ENCODE results near the gene SERPIND1. TPM values are rescaled to one million over a fixed set of nuclear protein-coding genes. Genes with fewer than 3 reads are reported as not detected.
"Not testable (repeated sequence)": the region's sequence is repeated elsewhere in the genome, so short reads cannot be mapped to it uniquely, and the experiment has no call there.

Gene SERPIND1
- total RNA-seq, 6 donors from 2014 or later: 0.57 to 2.6 (median 0.76) TPM; not detected in 2

DNA sequence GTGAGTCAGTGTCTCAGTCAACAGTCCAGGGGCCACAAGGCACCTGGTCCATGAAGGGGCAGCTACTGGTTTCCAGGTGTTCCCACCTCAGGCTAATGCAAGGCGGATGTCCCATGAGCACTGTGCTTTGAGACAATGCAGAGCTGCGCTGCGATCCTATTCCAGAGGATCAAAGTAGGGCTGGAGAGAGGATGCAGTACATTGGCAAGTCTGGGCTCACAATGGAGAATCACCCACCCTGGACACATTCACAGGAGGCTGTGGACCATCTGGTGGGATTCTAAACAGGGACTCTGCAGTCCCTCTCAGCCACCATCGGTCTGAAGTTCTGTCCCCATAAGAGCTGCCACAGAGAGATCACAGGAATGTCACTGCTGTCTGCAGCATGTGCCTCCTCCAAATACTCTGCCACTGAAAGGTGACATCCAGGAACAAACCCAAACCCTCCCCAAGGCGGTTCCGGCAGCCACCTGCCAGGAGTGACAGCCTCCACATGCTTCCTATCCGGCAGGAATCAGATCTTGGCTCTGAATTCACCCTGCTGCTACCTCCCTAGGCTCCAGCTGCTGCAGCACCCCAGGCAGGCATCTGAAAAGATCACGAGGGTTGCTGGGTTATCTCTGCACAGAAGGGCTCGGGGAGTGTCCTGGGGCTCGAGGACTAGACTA lies 45.3 kb upstream of the SERPIND1 start:
- Histone ChIP-seq H3K9me3 (no peaks in the 10 kb centered on the region), H3K4me3 (no peak overlapping the region), H3K4me1 (no peaks in the 10 kb centered on the region), H3K27ac (no peak overlapping the region), H3K36me3 (peaks cover 21 to 84% (median 59%) of the 10 kb centered on the region in 4 donors), H3K27me3 (no peaks in the 10 kb centered on the region)
- DNase-seq: no peak
- ATAC-seq (ENCODE audit: low FRiP score in 2 of 2): no peak
- 80 to 95% methylated on average over 1 to 8 of the region's 10 CpGs for WGBS, 2 donors
- TF ChIP-seq, protein P1, sequence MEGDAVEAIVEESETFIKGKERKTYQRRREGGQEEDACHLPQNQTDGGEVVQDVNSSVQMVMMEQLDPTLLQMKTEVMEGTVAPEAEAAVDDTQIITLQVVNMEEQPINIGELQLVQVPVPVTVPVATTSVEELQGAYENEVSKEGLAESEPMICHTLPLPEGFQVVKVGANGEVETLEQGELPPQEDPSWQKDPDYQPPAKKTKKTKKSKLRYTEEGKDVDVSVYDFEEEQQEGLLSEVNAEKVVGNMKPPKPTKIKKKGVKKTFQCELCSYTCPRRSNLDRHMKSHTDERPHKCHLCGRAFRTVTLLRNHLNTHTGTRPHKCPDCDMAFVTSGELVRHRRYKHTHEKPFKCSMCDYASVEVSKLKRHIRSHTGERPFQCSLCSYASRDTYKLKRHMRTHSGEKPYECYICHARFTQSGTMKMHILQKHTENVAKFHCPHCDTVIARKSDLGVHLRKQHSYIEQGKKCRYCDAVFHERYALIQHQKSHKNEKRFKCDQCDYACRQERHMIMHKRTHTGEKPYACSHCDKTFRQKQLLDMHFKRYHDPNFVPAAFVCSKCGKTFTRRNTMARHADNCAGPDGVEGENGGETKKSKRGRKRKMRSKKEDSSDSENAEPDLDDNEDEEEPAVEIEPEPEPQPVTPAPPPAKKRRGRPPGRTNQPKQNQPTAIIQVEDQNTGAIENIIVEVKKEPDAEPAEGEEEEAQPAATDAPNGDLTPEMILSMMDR (IDR thresholded peaks at IDR 0.05): no peak
- TF ChIP-seq POLR2AphosphoS5 (IDR thresholded peaks at IDR 0.05): no peak

DNA sequence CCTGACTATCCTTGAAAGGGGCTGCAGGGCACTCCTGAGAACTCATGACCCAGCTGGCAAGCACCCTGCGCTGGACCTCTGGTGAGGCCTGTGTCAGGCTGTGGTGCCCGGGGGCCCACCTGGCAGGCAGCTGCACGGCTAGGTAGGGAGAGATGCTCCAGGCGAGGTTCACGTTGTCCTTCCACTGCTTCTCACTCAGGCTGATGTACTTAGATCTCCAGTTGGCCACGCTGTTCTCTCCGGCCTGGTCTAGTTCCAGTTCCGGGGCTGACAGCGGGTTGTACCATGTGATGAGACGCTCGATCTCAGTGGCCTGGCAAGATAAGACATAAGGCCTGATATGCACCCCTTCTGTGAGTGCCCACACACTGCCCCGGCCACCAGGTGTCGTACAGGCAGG lies 44.7 kb upstream of the SERPIND1 start:
- Histone ChIP-seq H3K4me1 (no peaks in the 10 kb centered on the region), H3K27ac (no peak overlapping the region), H3K9me3 (no peaks in the 10 kb centered on the region), H3K36me3 (peaks cover 21 to 83% (median 59%) of the 10 kb centered on the region in 4 donors), H3K4me3 (no peak overlapping the region), H3K27me3 (no peaks in the 10 kb centered on the region)
- WGBS, 2 donors: 89 to 95% methylated on average over 10 to 13 of the region's 13 CpGs
- DNase-seq (no peak), ATAC-seq (ENCODE audit: low FRiP score in 2 of 2) (peak in 1 of 2 donors; percentile 32)
- TF ChIP-seq POLR2A (IDR thresholded peaks at IDR 0.05) (no peak), EP300 (IDR thresholded peaks at IDR 0.05) (no peak), POLR2AphosphoS5 (IDR thresholded peaks at IDR 0.05) (no peak)
- TF ChIP-seq, protein P1 (IDR thresholded peaks at IDR 0.05): no peak

DNA sequence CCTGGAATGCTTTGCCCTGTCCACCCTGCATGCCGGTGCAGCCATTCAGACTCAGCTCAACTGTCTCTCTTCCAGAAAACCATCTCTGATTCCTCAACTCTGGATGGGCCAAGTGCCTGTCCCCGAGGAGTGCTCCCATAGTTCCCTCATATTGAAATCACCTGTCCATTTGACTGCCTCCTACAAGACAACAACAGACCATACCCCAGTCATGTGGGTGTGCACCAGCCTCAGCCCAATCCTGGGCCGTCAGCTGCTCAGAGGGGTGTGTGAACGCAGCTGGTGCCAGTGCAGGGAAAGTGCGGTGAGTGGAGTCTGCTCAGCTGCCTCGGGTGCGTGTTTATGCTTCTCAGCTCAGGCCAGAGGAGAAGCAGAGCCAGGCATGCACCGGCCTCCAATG lies 41.5 kb upstream of the SERPIND1 start:
- peaks cover 11 to 52% (median 36%) of the 10 kb centered on the region in 4 donors for H3K36me3 ChIP-seq
- not testable (repeated sequence) for H3K4me3 ChIP-seq; H3K27me3 ChIP-seq; DNase-seq; ATAC-seq (ENCODE audit: low FRiP score in 2 of 2); H3K27ac ChIP-seq; H3K4me1 ChIP-seq; H3K9me3 ChIP-seq
- 99 to 100% methylated on average over 4 to 5 of the region's 8 CpGs for WGBS, 2 donors

DNA sequence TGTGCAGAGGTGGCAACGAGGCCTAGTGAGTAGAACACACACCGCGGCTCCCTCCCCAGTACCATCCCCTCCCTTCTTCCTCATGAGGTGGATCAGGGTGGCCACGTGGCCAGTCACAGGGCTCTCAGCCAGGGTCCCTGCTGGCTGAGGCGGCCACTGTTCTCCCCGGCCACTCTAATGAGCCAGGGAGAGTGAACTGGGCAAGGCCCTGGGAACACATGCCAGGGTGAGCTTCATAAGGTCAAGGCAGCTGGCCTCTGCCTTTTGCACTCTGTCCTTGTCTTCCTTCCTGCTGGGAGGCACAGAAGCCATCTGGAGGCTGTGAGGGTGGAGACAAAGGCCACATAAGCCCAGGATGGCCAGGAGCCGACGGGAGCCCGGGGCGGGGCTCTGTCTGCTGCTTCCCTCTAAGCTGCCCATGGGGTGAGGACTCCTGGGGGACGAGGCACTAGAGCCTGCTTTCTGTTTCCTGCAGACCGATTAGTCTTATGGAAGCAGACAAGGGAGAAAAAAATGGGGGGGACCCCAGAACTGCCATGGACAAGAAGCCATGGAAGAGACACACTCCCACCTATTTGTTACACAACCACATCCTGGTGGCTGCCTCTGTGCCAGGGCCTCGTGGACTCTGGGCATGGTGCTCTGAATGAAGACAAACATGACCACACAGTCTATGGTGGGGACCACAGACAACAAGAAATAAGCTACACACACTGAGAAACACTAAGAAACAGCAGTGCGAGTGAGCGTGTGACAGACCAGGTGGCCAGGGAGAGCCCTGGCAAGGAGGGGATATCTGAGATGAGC lies 38.4 kb upstream of the SERPIND1 start:
- DNase-seq: not testable (repeated sequence)
- peak; percentile 13 to 49 for ATAC-seq (ENCODE audit: low FRiP score in 2 of 2)
- H3K36me3 ChIP-seq: peaks cover 0 to 36% (median 13%) of the 10 kb centered on the region in 4 donors

DNA sequence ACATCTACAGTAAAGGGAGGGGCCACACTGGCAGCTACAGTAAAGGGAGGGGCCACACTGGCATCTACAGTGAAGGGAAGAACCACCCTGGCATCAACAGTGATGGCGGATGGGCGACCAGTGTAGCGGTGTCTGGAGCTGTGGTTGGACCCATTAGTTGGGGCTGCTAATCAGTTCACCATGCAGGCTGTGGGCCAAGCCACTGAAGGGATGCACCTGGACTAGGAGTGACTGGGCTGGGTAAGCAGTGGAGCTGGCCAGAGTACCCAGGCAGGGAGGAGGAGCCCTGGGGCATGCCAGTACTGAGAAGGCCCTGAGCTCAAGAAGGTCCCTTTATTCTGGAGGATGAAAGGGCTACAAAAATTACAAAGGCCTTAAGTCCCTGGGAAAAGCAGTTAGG lies 37.0 kb upstream of the SERPIND1 start:
- 94 to 100% methylated on average over 3 of the region's 3 CpGs for whole genome bisulfite sequencing, 2 donors
- H3K9me3 ChIP-seq; ATAC-seq (ENCODE audit: low FRiP score in 2 of 2); H3K4me1 ChIP-seq; DNase-seq; H3K27me3 ChIP-seq; H3K4me3 ChIP-seq; H3K27ac ChIP-seq: not testable (repeated sequence)
- H3K36me3 ChIP-seq: peaks cover 0 to 39% (median 12%) of the 10 kb centered on the region in 4 donors

More for the DNA sequence above, 38.4 kb upstream of the SERPIND1 start:
- not testable (repeated sequence) for H3K27me3 ChIP-seq, H3K4me1 ChIP-seq, H3K4me3 ChIP-seq, H3K9me3 ChIP-seq, H3K27ac ChIP-seq
- 63 to 91% methylated on average over 9 of the region's 15 CpGs for WGBS, 2 donors

DNA sequence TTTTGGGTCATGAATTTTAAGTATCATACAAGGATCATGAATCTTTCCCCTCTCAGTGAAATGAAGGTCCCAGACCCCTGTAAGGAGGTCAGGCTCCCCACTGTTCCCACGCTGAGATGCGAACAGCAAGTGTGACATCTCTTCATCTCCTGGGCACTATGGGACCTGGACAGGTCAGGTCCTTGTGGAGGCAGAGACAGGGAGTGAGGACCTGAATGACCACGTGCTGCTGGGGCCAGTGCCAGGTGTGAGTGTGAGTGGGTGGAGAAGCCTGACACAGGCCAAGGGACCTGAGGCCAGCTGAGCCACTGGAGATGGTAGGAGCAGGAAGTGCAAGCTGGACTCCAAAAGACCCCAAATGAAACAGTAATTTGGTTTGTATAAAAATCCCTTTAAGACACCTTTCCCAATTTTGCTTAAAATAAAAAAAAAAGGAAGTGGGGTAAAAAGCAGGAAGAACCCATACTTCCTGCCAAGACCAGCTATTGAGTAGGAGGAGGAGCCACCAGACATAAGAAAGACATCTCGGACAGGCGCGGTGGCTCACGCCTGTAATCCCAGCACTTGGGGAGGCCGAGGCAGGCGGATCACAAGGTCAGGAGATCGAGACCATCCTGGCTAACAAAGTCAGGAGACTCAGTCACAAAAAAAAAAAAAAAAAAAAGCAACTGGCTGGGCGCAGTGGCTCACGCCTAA lies 35.4 kb upstream of the SERPIND1 start:
- Histone ChIP-seq H3K4me1 (no peaks in the 10 kb centered on the region), H3K36me3 (peaks cover 3 to 45% (median 19%) of the 10 kb centered on the region in 4 donors), H3K27ac (no peak overlapping the region), H3K4me3 (no peak overlapping the region), H3K27me3 (no peaks in the 10 kb centered on the region), H3K9me3 (no peaks in the 10 kb centered on the region)
- ATAC-seq (ENCODE audit: low FRiP score in 2 of 2): no peak
- WGBS, 2 donors: 67 to 84% methylated on average over 12 of the region's 12 CpGs
- no peak for DNase-seq
- no peak for TF ChIP-seq POLR2AphosphoS5 (IDR thresholded peaks at IDR 0.05)
- TF ChIP-seq, protein P1 (IDR thresholded peaks at IDR 0.05): no peak
- TF ChIP-seq EP300 (IDR thresholded peaks at IDR 0.05): no peak
- TF ChIP-seq POLR2A (IDR thresholded peaks at IDR 0.05): no peak

Data from upper lobe of left lung (tissue), 6 donors.